Immature natural killer cell (primary cell): ENCODE data around the gene INS. TPM values are rescaled to one million over a fixed set of nuclear protein-coding genes. Genes with fewer than 3 reads are reported as not detected.
"Not testable (repeated sequence)": the region's sequence is repeated elsewhere in the genome, so short reads cannot be mapped to it uniquely, and the experiment has no call there.

Experiments used
- DNase-seq, 3 donors: peaks; one replicate each; pipeline ENCODE4 v3.0.0; 2022; ENCODE audit warnings: mixed read lengths in 1 of 3
- H3K27ac Mint-ChIP-seq, 6 donors: one replicate each; pipeline ENCODE4 v1.8.0; 2020; ENCODE audit warnings: mixed read lengths in 6 of 6, mild to moderate bottlenecking in 5 of 6, inconsistent platforms in 4 of 6, moderate library complexity in 3 of 6
- H3K27me3 Mint-ChIP-seq, 3 donors: one replicate each; pipeline ENCODE4 v1.8.0; 2020 to 2021; ENCODE audit warnings: low read depth in 3 of 3, mild to moderate bottlenecking in 3 of 3, mixed read lengths in 3 of 3, moderate library complexity in 3 of 3, inconsistent platforms in 1 of 3
- H3K36me3 Mint-ChIP-seq, 3 donors: one replicate each; pipeline ENCODE4 v1.8.0; 2020; ENCODE audit warnings: mixed read lengths in 3 of 3, inconsistent platforms in 2 of 3, mild to moderate bottlenecking in 2 of 3
- H3K4me1 Mint-ChIP-seq, 2 donors: one replicate each; pipeline ENCODE4 v1.8.0; 2020; ENCODE audit warnings: inconsistent platforms in 2 of 2, mild to moderate bottlenecking in 2 of 2, mixed read lengths in 2 of 2, moderate library complexity in 1 of 2
- H3K4me3 Mint-ChIP-seq, 5 donors: one replicate each; pipeline ENCODE4 v1.8.0; 2020; ENCODE audit warnings: mild to moderate bottlenecking in 5 of 5, mixed read lengths in 5 of 5, inconsistent platforms in 3 of 5, moderate library complexity in 3 of 5
- H3K9me3 Mint-ChIP-seq, 6 donors: one replicate each; pipeline ENCODE4 v1.8.0; 2020; ENCODE audit warnings: mild to moderate bottlenecking in 6 of 6, mixed read lengths in 6 of 6, inconsistent platforms in 4 of 6, moderate library complexity in 3 of 6
- polyA plus RNA-seq, 3 donors: library from polyadenylated mRNA; unstranded; fragments of 300-500 nt; fragmentation: Illumina TruSeq; gene quantifications; one replicate each; pipeline ENCODE4 v1.2.3, GENCODE V29; 2021

Gene INS
- polyA plus RNA-seq, 3 donors from 2014 or later, result not detected

GRCh38 chr11:2193888-2194595 is 33.0 kb upstream of the INS start:
- DNase-seq, H3K4me3 Mint-ChIP-seq, H3K9me3 Mint-ChIP-seq, H3K27ac Mint-ChIP-seq, H3K36me3 Mint-ChIP-seq: not testable (repeated sequence)
- Mint-ChIP-seq H3K27me3 (peaks cover 1 to 16% (median 2%) of the 10 kb centered on the region in 3 donors), H3K4me1 (peaks cover 14 to 16% of the 10 kb centered on the region in 2 donors)

- Mint-ChIP-seq H3K9me3 (no peaks in the 10 kb centered on the region), H3K36me3 (no peaks in the 10 kb centered on the region), H3K27me3 (peaks cover 1 to 16% (median 3%) of the 10 kb centered on the region in 3 donors), H3K27ac (no peak overlapping the region), H3K4me1 (peaks cover 14 to 16% of the 10 kb centered on the region in 2 donors), H3K4me3 (no peak overlapping the region)
- no peak for DNase-seq
Measured at GRCh38 chr11:2193099-2193887, 32.3 kb upstream of the INS start.

- peaks cover 12 to 16% of the 10 kb centered on the region in 2 donors for H3K4me1 Mint-ChIP-seq
- no peak overlapping the region for H3K4me3 Mint-ChIP-seq
- H3K36me3 Mint-ChIP-seq, result no peaks in the 10 kb centered on the region
- no peaks in the 10 kb centered on the region for H3K9me3 Mint-ChIP-seq
- no peak overlapping the region for H3K27ac Mint-ChIP-seq
- peaks cover 1 to 16% (median 3%) of the 10 kb centered on the region in 3 donors for H3K27me3 Mint-ChIP-seq
- DNase-seq, result no peak
Measured at GRCh38 chr11:2192435-2192834, 31.4 kb upstream of the INS start.

- no peak overlapping the region for H3K27ac Mint-ChIP-seq
- DNase-seq, result no peak
- H3K4me1 Mint-ChIP-seq, result peaks cover 9 to 11% of the 10 kb centered on the region in 2 donors
- H3K27me3 Mint-ChIP-seq, result peaks cover 1 to 11% (median 2%) of the 10 kb centered on the region in 3 donors
- H3K36me3 Mint-ChIP-seq, result no peaks in the 10 kb centered on the region
- H3K9me3 Mint-ChIP-seq, result no peaks in the 10 kb centered on the region
- no peak overlapping the region for H3K4me3 Mint-ChIP-seq
Measured at GRCh38 chr11:2191883-2192282, 30.9 kb upstream of the INS start.

- no peak for DNase-seq
- no peak overlapping the region for H3K4me3 Mint-ChIP-seq
- peaks cover 0 to 10% (median 3%) of the 10 kb centered on the region in 3 donors for H3K27me3 Mint-ChIP-seq
- no peaks in the 10 kb centered on the region for H3K36me3 Mint-ChIP-seq
- no peaks in the 10 kb centered on the region for H3K9me3 Mint-ChIP-seq
- peaks cover 0 to under 1% of the 10 kb centered on the region in 2 donors for H3K4me1 Mint-ChIP-seq
- H3K27ac Mint-ChIP-seq, result no peak overlapping the region
Measured at GRCh38 chr11:2190657-2191471, 29.9 kb upstream of the INS start.

- no peaks in the 10 kb centered on the region for H3K4me1 Mint-ChIP-seq
- no peak overlapping the region for H3K27ac Mint-ChIP-seq
- no peak for DNase-seq
- H3K4me3 Mint-ChIP-seq, result no peak overlapping the region
- no peaks in the 10 kb centered on the region for H3K36me3 Mint-ChIP-seq
- H3K9me3 Mint-ChIP-seq, result no peaks in the 10 kb centered on the region
- H3K27me3 Mint-ChIP-seq, result peaks cover 2 to 10% (median 3%) of the 10 kb centered on the region in 3 donors
Measured at GRCh38 chr11:2189938-2190656, 29.1 kb upstream of the INS start.

GRCh38 chr11:2188745-2189144 is 27.7 kb upstream of the INS start:
- H3K4me3 Mint-ChIP-seq, result no peak overlapping the region
- no peaks in the 10 kb centered on the region for H3K9me3 Mint-ChIP-seq
- no peaks in the 10 kb centered on the region for H3K36me3 Mint-ChIP-seq
- H3K4me1 Mint-ChIP-seq, result no peaks in the 10 kb centered on the region
- DNase-seq, result no peak
- H3K27ac Mint-ChIP-seq, result no peak overlapping the region
- H3K27me3 Mint-ChIP-seq, result peaks cover 2 to 13% (median 3%) of the 10 kb centered on the region in 3 donors

GRCh38 chr11:2187280-2187707 is 26.3 kb upstream of the INS start:
- Mint-ChIP-seq H3K4me3 (no peak overlapping the region), H3K9me3 (no peaks in the 10 kb centered on the region), H3K27me3 (peaks cover 2 to 13% (median 3%) of the 10 kb centered on the region in 3 donors), H3K36me3 (no peaks in the 10 kb centered on the region), H3K4me1 (peaks cover 0 to 1% of the 10 kb centered on the region in 2 donors), H3K27ac (no peak overlapping the region)
- no peak for DNase-seq

- no peaks in the 10 kb centered on the region for H3K9me3 Mint-ChIP-seq
- H3K27ac Mint-ChIP-seq, result no peak overlapping the region
- H3K4me3 Mint-ChIP-seq, result no peak overlapping the region
- peaks cover 2 to 13% (median 3%) of the 10 kb centered on the region in 3 donors for H3K27me3 Mint-ChIP-seq
- DNase-seq, result peak; percentile 34 to 52 (median 51)
- H3K4me1 Mint-ChIP-seq, result peaks cover 0 to 1% of the 10 kb centered on the region in 2 donors
- no peaks in the 10 kb centered on the region for H3K36me3 Mint-ChIP-seq
Measured at GRCh38 chr11:2186669-2187279, 25.8 kb upstream of the INS start.

- peak overlapping the region in 1 of 5 donors; percentile 36 for H3K4me3 Mint-ChIP-seq
- no peaks in the 10 kb centered on the region for H3K9me3 Mint-ChIP-seq
- no peak for DNase-seq
- H3K36me3 Mint-ChIP-seq, result no peaks in the 10 kb centered on the region
- H3K27me3 Mint-ChIP-seq, result peaks cover 2 to 9% (median 3%) of the 10 kb centered on the region in 3 donors
- no peak overlapping the region for H3K27ac Mint-ChIP-seq
- H3K4me1 Mint-ChIP-seq, result peaks cover 0 to 1% of the 10 kb centered on the region in 2 donors
Measured at GRCh38 chr11:2185324-2186085, 24.5 kb upstream of the INS start.

- peaks cover 2 to 6% (median 2%) of the 10 kb centered on the region in 3 donors for H3K27me3 Mint-ChIP-seq
- H3K9me3 Mint-ChIP-seq, result no peaks in the 10 kb centered on the region
- H3K36me3 Mint-ChIP-seq, result no peaks in the 10 kb centered on the region
- peaks cover 0 to 1% of the 10 kb centered on the region in 2 donors for H3K4me1 Mint-ChIP-seq
- no peak overlapping the region for H3K27ac Mint-ChIP-seq
- DNase-seq, result no peak
- H3K4me3 Mint-ChIP-seq, result no peak overlapping the region
Measured at GRCh38 chr11:2182692-2183474, 21.9 kb upstream of the INS start.

- peaks cover 0 to 1% of the 10 kb centered on the region in 2 donors for H3K4me1 Mint-ChIP-seq
- no peak overlapping the region for H3K27ac Mint-ChIP-seq
- H3K36me3 Mint-ChIP-seq, result no peaks in the 10 kb centered on the region
- H3K27me3 Mint-ChIP-seq, result peaks cover 2 to 6% (median 2%) of the 10 kb centered on the region in 3 donors
- no peak for DNase-seq
- H3K4me3 Mint-ChIP-seq, result no peak overlapping the region
- no peaks in the 10 kb centered on the region for H3K9me3 Mint-ChIP-seq
Measured at GRCh38 chr11:2182075-2182474, 21.1 kb upstream of the INS start.
